NCI-H446 (cell line): ENCODE measurements around the gene METAP2.

Experiments used
- DNase-seq, 2 experiments: peaks; one replicate each; lab custom pipeline; 2025; lab: John Stamatoyannopoulos, UW

Gene METAP2

DNA sequence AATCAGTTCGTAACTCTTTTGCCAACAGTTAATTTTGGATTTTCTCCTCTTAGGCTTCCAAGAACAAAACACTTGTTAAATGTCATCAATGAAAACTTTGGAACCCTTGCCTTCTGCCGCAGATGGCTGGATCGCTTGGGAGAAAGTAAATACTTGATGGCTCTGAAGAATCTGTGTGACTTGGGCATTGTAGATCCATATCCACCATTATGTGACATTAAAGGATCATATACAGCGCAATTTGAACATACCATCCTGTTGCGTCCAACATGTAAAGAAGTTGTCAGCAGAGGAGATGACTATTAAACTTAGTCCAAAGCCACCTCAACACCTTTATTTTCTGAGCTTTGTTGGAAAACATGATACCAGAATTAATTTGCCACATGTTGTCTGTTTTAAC, 39.6 kb downstream of the METAP2 start:
- no peak for DNase-seq

DNA sequence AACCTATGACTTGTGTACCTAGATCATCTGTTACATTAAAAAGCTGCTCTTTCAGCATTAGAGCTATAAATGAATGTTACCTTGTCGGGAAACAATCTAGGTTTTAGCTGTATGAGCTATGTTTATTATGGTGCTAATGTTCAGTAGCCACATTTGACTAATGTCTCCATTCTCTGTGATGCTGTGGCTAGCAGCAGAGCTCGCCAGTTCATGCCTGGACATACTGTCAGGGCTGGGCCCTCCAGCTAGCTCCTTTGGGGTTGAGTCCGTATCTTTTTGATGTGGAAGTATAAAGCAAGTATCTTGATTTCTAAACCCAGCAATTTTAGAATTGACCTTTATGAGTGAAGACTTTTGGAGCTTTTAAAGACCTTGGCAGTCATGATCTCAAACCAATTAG, 41.2 kb downstream of the METAP2 start:
- DNase-seq, result no peak

DNA sequence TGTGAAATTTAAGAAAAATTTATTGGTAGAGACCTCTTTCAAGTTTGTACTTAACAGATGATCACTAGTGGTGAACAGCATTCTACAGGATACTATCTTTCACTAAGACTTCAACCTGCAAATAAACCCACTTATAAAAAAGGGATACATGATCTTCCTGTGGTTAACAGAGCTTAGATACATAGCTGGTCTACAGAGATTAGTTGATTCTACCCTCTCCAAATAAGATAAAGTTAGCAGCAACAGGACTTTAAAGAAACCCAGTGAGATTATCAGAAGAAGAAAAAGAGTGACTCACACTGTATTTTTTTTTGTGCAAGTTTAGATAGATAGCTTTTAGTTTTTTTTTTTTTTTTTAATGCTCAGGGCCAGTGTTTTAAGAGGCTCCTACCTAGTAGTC, 42.8 kb downstream of the METAP2 start:
- DNase-seq, result no peak

DNA sequence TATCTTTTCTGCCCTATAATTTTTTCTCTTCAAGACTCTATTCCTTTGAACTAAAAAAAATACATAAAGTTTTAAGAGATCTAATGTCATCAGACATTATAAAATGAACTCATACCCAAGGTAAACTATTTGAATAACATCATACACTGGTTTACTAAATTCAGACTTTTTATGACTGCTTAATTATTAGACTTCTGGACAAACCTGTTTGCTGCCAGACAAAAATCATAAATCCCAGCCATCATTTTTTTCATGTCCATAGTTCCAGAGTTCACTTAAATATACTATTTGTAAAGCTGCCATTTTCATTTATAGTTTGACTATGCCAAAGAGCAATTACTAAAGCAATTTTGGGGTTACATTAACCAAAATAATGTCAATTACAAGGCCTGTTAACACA, 43.3 kb downstream of the METAP2 start:
- no peak for DNase-seq

DNA sequence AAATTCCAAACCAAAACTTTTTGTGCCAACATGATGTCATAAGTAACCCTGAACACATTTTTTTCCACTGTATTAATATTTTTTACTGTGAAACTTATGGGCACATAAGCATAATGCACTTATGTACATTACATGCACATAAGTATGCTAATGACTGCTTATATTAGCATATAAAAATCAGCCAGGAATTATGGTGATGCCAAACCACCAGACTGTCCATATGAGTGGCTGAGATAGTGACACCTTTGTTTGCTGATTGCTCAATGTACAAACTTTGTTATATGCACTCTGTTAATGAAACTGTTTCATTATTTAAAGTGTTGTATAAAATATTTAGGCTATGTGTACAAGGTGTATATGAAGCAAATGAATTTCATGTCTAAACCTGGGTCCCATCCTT, 45.0 kb downstream of the METAP2 start:
- DNase-seq, result no peak

DNA sequence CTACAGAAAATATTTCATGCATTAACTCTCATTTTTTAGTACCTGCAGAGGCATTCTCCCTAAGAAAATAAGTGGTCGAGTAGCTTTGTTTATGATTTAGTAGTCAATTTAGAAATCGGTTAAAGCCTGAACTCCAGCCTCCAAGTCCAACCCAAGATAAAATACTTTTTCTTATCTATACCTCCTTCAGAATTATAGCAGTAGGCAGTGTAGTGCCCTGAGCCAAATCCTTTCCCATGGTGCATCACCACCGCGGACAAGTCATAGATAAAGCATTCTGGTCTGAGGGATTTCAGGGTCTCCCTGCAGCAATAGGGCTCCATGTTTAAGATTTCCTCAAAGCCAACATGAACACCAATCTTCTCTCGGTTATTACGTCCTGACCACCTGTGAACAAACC, 46.9 kb downstream of the METAP2 start:
- DNase-seq, result no peak

DNA sequence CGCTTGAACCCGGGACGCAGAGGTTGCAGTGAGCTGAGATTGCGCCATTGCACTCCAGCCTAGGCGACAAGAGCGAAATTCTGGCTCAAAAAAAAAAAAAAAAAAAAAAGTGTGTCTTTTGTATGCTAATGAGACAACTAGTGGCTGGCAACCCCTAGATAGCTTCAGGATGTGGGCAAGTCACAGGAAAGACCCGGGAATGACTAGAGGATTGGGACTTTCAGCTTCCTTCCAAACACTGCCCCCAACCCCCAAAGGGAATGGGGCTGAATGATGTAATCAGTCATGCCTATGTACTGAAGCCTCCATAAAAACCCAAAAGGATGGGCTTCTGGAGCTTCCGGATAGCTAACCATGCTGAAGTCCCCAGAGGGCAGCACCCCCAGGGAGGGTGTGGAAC, 48.7 kb downstream of the METAP2 start:
- no peak for DNase-seq

GRCh38 chr12:95528431-95528830, 54.5 kb downstream of the METAP2 start:
- DNase-seq, result no peak

GRCh38 chr12:95529693-95530225, 55.8 kb downstream of the METAP2 start:
- no peak for DNase-seq

DNA sequence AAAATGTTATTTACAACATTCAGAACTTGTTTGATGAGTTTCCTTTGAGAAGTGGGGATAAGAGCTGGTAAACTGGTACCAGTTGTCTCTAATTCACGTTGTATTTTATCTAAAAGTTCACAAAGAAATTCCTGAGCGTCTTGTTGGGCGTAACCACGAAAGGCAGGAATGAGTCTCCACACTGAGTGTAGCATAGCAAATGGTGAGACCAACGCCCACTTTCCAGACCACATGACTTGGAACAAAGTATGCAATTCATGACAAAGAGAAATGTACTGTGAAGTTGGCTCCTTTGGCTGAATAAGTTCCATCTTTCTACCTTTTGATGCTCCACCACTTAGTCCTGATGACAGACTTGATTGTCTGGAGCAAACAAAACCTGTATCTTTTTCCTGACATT, 58.9 kb downstream of the METAP2 start:
- no peak for DNase-seq

- no peak for DNase-seq
Observed at GRCh38 chr12:95533985-95534384, 60.0 kb downstream of the METAP2 start.

GRCh38 chr12:95538006-95538405, 64.1 kb downstream of the METAP2 start:
- DNase-seq, result no peak

DNA sequence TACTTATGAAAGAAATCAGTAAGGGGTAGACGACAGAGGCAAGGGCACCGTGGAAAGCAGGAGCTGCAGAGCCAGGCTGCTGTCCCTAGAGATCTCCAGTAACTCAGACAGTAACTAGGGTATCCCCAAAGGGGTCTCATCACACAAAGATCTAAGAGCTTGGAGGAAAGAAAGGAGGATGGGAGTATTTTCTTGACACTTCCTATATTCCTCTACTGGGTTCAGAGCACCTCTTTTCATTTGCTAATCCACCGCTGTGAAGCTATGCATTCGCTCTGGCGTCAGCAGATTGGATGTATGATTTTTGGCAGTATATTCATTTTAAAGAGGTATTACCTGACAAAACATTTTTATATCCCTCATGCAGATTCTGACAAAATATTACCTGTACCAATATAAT, 64.7 kb downstream of the METAP2 start:
- no peak for DNase-seq

- DNase-seq, result no peak
Observed at GRCh38 chr12:95541436-95541835, 67.5 kb downstream of the METAP2 start.

- DNase-seq, result no peak
Observed at GRCh38 chr12:95543305-95543704, 69.4 kb downstream of the METAP2 start.

DNA sequence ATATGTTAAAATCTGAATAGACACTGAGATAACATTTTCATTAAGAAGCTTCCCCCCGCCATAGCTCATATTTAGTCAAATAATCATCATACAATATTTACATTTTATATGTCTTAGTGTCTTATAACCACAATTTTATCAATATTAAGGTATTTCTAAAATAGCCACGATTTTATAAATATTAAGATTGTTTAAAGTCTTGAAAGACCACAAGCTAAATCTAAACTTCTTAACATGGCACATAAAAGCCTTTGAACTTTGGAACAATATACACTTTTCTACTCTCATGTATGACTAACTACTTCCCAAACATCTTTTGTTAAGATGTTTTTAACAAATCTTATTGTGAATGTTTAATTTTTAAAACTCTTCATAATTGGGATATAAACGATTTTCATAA, 70.8 kb downstream of the METAP2 start:
- DNase-seq, result no peak

DNA sequence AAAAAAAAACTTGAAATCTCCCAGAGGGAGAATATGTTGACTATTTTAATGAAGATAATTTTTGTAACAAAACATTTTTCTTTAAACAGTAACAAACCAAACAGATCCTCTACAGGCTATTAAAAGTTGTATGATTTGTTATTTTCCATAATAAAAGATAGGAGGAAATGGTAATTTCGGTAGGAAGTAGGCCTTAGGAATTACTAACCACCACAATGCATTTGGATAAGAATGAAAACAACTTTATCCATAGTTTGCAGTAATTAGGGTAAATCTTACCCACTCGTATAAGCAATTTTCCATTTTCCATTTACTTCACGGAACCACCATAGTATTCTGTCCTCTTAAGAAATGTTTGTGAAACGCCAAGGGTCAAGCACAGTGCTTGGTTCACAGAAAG, 71.4 kb downstream of the METAP2 start:
- no peak for DNase-seq

DNA sequence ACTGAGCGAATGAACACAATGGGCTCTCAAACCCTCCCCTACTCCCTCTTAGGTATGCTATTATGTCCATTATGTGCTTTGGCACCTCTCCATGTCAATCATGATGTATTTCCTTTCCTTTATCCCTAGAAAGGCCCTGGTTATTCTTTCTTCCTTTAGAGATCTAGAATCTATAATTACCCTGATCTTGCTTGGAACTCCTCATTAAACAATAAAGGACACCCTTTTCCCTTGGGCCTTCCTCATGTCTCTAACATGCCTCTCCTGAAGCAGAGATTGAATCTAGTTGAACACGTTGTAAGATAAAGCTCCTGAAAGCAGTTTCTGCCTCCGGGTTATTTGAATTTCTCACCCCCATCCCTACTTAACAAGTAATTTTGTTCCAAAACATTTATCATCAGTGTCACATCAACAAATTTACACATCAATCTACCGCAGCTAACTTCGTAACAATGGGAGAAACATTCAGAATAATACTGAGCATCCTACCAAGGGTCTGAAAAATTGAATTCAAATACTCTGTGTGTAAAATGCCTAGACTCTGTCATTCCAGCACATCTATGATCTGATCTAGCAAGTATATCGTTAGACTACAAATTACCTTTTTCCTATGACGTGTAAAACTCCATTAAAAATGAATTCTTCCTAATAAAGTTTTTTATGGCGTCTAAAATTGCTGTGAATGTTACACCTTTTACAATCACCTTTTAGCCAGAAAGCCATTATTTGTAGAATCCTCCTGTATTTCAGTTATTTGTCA, 72.0 kb downstream of the METAP2 start:
- no peak for DNase-seq

- no peak for DNase-seq
Observed at GRCh38 chr12:95546491-95546813, 72.5 kb downstream of the METAP2 start.

DNA sequence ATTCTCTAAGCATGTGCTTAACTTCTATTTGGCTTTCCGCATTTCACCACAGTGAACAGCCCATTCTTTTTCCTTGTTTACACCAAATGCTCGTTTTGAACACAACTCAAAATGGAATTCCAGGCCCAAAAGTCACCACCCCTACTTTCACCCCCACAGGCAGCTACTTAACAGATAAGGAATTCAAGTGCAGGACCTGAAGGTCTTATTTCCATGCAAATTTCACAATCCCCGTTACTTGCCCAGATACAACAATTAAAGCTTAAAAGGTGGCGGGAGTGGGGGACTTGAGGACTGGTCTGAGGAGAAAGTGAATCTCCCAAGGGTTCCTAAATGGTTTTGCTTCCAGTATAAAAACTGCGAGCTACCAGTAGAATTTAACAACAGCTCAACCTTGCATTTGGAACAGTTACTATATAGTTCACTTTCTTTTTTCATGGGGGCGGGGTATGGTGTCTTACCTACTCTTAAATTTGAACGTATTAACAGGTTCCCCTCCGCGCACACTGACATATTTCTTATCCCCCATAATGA, 73.6 kb downstream of the METAP2 start:
- DNase-seq, result no peak

- peak in 1 of 2 experiments; percentile 35 for DNase-seq
Observed at GRCh38 chr12:95548056-95548538, 74.1 kb downstream of the METAP2 start.

DNA sequence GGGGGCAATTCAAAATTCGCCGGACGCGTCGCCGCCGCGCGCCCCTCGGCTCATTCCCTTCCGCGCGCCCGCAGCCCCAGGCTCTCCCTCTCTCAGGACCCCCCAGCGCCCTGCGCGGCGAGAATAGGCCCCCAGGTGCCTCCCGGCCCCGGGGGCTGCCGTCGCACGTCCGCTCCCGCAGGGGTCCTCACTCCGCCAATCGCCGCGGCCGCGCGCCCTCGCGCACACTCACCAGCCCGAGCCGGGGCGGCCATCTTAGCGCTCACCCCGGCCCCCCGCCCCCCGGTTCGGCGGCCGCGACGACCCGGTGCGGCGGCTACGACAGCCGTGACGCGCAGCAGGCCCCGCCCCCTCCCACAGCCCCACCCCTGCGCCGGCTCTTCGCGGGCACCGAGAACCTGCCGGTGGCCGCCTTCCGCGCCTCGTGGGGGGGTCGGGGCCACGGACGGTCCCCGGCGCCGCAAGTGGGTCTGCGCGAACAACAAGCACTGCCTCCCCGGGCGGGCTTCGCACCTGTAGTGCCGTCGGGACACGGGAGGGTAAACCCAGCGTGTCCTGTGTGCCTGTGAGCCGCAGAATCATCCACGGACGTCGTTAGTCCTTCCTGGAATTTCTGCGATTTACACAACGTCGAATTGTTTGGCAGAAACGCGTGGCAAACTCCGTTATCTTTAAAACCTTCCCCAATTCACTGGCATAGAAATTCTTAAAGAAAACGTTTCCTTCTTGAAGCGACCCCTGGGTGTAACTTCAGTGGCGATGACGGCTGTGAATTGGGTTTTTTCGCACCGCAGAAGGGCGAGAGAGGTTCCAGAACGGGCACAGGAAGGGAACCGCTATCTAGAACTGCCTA, 74.8 kb downstream of the METAP2 start:
- DNase-seq, result peak in 1 of 2 experiments; percentile 55
